Suprapubic skin (tissue), 4 donors: ENCODE measurements around the gene SNX19. TPM values are rescaled to one million over a fixed set of nuclear protein-coding genes. Genes with fewer than 3 reads are reported as not detected.
"Not testable (repeated sequence)": the region's sequence is repeated elsewhere in the genome, so short reads cannot be mapped to it uniquely, and the experiment has no call there.

Experiments
- DNase-seq, 2 donors: peaks; one replicate each; pipeline ENCODE4 v3.0.0-alpha.2; 2019; ENCODE audit warnings: low spot score in 2 of 2
- H3K27ac ChIP-seq: fragments of 200-600 bp; sonication (generic); one replicate; pipeline ENCODE4 v1.5.1; 2019
- H3K27me3 ChIP-seq: fragments of 200-600 bp; sonication (generic); one replicate; pipeline ENCODE4 v1.5.1; 2019
- H3K36me3 ChIP-seq: fragments of 200-600 bp; sonication (generic); one replicate; pipeline ENCODE4 v1.5.1; 2019
- H3K4me1 ChIP-seq: fragments of 200-600 bp; sonication (generic); one replicate; pipeline ENCODE4 v1.5.1; 2019
- H3K4me3 ChIP-seq: fragments of 200-600 bp; sonication (generic); one replicate; pipeline ENCODE4 v1.5.1; 2019; ENCODE audit warnings: mild to moderate bottlenecking
- H3K9me3 ChIP-seq: fragments of 200-600 bp; sonication (generic); one replicate; pipeline ENCODE4 v1.5.1; 2019
- EP300 ChIP-seq: sonication (generic); formaldehyde crosslinking; IDR thresholded peaks from one replicate; pipeline ENCODE4 v1.6.1; 2017; ENCODE audit warnings: antibody characterized with exemption
- POLR2A ChIP-seq, 2 donors: fragments of 450-650 bp; IDR thresholded peaks; one replicate each; pipeline ENCODE4 v1.6.1; 2017; ENCODE audit warnings: antibody characterized with exemption in 2 of 2, mild to moderate bottlenecking in 2 of 2, moderate library complexity in 2 of 2
- POLR2AphosphoS5 ChIP-seq, 3 donors: sonication (generic); formaldehyde crosslinking; IDR thresholded peaks; one replicate each; pipeline ENCODE4 v1.6.1; 2017; ENCODE audit warnings: antibody characterized with exemption in 3 of 3
- WGBS: methylation state at CpG from one replicate; pipeline ENCODE4 v1.1.5; 2018; 5-methylcytosine and 5-hydroxymethylcytosine counted together
- total RNA-seq, 4 donors: library from RNA; depleted of rRNA; stranded (reverse); fragments of >200 nt; gene quantifications; one replicate each; pipeline ENCODE4 v1.1.0, GENCODE V29; 2016
- TF ChIP-seq, protein P1 (sequence below), 2 donors: fragments of 200-600 bp in 1 of 2; fragments of 450-650 bp in 1 of 2; sonication (generic) in 1 of 2; IDR thresholded peaks; one replicate each; pipeline ENCODE4 v1.5.1; 2016 to 2019; ENCODE audit warnings: antibody characterized with exemption in 2 of 2, mild to moderate bottlenecking in 1 of 2, moderate library complexity in 1 of 2

SNX19 gene
- total RNA-seq, 4 donors from 2014 or later = 74.5 to 157 (median 86.0) TPM

DNA sequence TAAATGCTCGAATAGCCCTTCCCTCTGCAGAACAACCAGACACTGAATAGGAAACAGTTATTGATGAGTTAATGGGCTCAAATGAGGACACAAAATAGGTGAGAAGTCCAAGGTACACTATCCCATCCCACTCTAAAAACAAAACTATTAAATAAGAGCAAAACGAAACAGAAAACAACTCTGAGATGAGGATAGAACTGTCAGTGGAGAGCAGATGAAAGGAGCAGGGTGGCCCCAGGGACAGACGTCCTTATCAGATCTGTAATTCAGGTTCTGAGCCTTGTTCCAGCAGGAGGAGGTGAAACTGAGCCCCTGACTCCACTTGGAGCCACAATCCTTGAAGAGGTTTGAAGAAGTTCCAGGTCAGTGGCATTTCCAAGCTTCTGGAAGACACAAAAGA, 8.5 kb upstream of the SNX19 start:
- H3K9me3 ChIP-seq = no peaks in the 10 kb centered on the region
- H3K4me1 ChIP-seq = no peaks in the 10 kb centered on the region
- no peaks in the 10 kb centered on the region for H3K27me3 ChIP-seq
- WGBS = 42% methylated on average over 3 of the region's 3 CpGs
- TF ChIP-seq EP300 (no peak), POLR2AphosphoS5 (IDR thresholded peaks at IDR 0.05) (no peak)
- no peak for DNase-seq
- H3K36me3 ChIP-seq = no peaks in the 10 kb centered on the region
- H3K4me3 ChIP-seq = no peak overlapping the region
- no peak overlapping the region for H3K27ac ChIP-seq

DNA sequence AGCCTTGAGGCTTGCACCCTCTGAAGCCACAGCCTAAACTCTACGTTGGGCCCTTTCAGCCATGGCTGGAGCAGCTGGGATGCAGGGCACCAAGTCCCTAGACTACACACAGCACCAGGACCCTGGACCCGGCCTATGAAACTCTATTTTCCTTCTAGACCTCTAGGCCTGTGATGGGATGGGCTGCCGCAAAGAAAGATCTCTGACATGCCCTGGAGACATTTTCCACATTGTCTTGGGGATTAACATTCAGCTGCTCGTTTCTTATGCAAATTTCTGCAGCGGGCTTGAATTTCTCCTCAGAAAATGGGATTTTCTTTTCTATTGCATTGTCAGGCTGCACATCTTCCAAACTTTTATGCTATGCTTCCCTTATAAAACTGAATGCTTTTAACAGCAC, 4.3 kb upstream of the SNX19 start:
- not testable (repeated sequence) for H3K4me1 ChIP-seq, H3K4me3 ChIP-seq, H3K27ac ChIP-seq, H3K27me3 ChIP-seq, DNase-seq, H3K36me3 ChIP-seq, H3K9me3 ChIP-seq
- 75% methylated on average over 5 of the region's 5 CpGs for WGBS

GRCh38 chr11:130918081-130918480, 1.8 kb upstream of the SNX19 start:
- no peak for DNase-seq
- Histone ChIP-seq H3K4me1 (peaks cover 25% of the 10 kb centered on the region), H3K27me3 (no peaks in the 10 kb centered on the region), H3K36me3 (peaks cover 3% of the 10 kb centered on the region), H3K9me3 (no peaks in the 10 kb centered on the region), H3K27ac (no peak overlapping the region), H3K4me3 (no peak overlapping the region)
- WGBS = 76% methylated on average over 6 of the region's 6 CpGs
- no peak for TF ChIP-seq POLR2A (IDR thresholded peaks at IDR 0.05)
- TF ChIP-seq POLR2AphosphoS5 (IDR thresholded peaks at IDR 0.05) = no peak
- no peak for TF ChIP-seq EP300
- TF ChIP-seq, protein P1, sequence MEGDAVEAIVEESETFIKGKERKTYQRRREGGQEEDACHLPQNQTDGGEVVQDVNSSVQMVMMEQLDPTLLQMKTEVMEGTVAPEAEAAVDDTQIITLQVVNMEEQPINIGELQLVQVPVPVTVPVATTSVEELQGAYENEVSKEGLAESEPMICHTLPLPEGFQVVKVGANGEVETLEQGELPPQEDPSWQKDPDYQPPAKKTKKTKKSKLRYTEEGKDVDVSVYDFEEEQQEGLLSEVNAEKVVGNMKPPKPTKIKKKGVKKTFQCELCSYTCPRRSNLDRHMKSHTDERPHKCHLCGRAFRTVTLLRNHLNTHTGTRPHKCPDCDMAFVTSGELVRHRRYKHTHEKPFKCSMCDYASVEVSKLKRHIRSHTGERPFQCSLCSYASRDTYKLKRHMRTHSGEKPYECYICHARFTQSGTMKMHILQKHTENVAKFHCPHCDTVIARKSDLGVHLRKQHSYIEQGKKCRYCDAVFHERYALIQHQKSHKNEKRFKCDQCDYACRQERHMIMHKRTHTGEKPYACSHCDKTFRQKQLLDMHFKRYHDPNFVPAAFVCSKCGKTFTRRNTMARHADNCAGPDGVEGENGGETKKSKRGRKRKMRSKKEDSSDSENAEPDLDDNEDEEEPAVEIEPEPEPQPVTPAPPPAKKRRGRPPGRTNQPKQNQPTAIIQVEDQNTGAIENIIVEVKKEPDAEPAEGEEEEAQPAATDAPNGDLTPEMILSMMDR (IDR thresholded peaks at IDR 0.05) = no peak

- Histone ChIP-seq H3K27ac (peak overlapping the region; percentile 82), H3K4me3 (peak overlapping the region; percentile 78), H3K27me3 (no peaks in the 10 kb centered on the region), H3K9me3 (no peaks in the 10 kb centered on the region), H3K4me1 (peaks cover 29% of the 10 kb centered on the region), H3K36me3 (peaks cover 13% of the 10 kb centered on the region)
- DNase-seq = no peak
- WGBS = 61% methylated on average over 8 of the region's 8 CpGs
- TF ChIP-seq, protein P1 (IDR thresholded peaks at IDR 0.05) = no peak
- TF ChIP-seq POLR2A (IDR thresholded peaks at IDR 0.05) (no peak), POLR2AphosphoS5 (IDR thresholded peaks at IDR 0.05) (no peak), EP300 (no peak)
Observed at GRCh38 chr11:130916910-130917309, 631 bp upstream of the SNX19 start.

GRCh38 chr11:130915603-130916237, 559 bp downstream of the SNX19 start:
- peaks cover 20% of the 10 kb centered on the region for H3K36me3 ChIP-seq
- H3K9me3 ChIP-seq = no peaks in the 10 kb centered on the region
- H3K4me1 ChIP-seq = peaks cover 29% of the 10 kb centered on the region
- peak overlapping the region; percentile 78 for H3K4me3 ChIP-seq
- 57% methylated on average over 4 of the region's 21 CpGs for WGBS
- peak overlapping the region; percentile 82 for H3K27ac ChIP-seq
- no peak for DNase-seq
- TF ChIP-seq POLR2A (IDR thresholded peaks at IDR 0.05) = no peak
- H3K27me3 ChIP-seq = no peaks in the 10 kb centered on the region

DNA sequence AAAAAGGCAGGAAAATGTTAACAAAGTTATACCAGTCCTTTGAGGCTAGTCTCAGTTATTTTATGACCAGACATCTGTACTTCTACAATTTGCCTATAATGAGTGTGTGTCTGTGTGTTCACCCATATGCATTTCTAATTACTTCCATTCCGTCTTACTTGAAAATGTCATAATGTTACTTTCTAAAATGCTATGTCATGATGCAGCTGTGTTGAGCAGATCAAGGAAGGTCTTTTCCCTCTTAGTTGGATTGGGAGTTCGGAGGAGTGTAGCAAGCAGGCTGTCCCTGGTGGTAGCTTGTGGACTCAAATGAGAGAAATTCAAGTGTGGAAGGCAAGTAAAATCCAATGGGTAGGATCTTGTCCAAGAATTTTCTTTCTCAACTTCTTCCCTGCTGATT, 3.0 kb downstream of the SNX19 start:
- peaks cover 41% of the 10 kb centered on the region for H3K36me3 ChIP-seq
- H3K27me3 ChIP-seq = no peaks in the 10 kb centered on the region
- no peak overlapping the region for H3K4me3 ChIP-seq
- no peaks in the 10 kb centered on the region for H3K9me3 ChIP-seq
- peaks cover 36% of the 10 kb centered on the region for H3K4me1 ChIP-seq
- TF ChIP-seq POLR2AphosphoS5 (IDR thresholded peaks at IDR 0.05) (no peak), EP300 (no peak), POLR2A (IDR thresholded peaks at IDR 0.05) (no peak)
- TF ChIP-seq, protein P1 (IDR thresholded peaks at IDR 0.05) = no peak
- 77% methylated on average over 2 of the region's 2 CpGs for WGBS
- no peak overlapping the region for H3K27ac ChIP-seq
- DNase-seq = no peak

GRCh38 chr11:130912552-130912951, 3.7 kb downstream of the SNX19 start:
- peaks cover 48% of the 10 kb centered on the region for H3K36me3 ChIP-seq
- no peak for DNase-seq
- no peaks in the 10 kb centered on the region for H3K9me3 ChIP-seq
- TF ChIP-seq, protein P1 (IDR thresholded peaks at IDR 0.05) = no peak
- WGBS = 85% methylated on average over 6 of the region's 6 CpGs
- H3K4me1 ChIP-seq = peaks cover 36% of the 10 kb centered on the region
- no peak overlapping the region for H3K4me3 ChIP-seq
- no peak overlapping the region for H3K27ac ChIP-seq
- H3K27me3 ChIP-seq = no peaks in the 10 kb centered on the region
